Sigmoid colon (tissue), 4 donors: ENCODE measurements around the gene PTPRD.

ENCODE experiments used
- EP300 ChIP-seq, 4 donors: sonication (generic); formaldehyde crosslinking; IDR thresholded peaks; one replicate each; pipeline ENCODE4 v1.6.1; 2017; ENCODE audit warnings: antibody characterized with exemption in 4 of 4
- POLR2A ChIP-seq, 2 donors: fragments of 450-650 bp; IDR thresholded peaks; one replicate each; pipeline ENCODE4 v1.6.1; 2016; ENCODE audit warnings: antibody characterized with exemption in 2 of 2, mild to moderate bottlenecking in 2 of 2, moderate library complexity in 2 of 2
- POLR2AphosphoS5 ChIP-seq, 4 donors: sonication (generic); formaldehyde crosslinking; IDR thresholded peaks; one replicate each; pipeline ENCODE4 v1.6.1; 2017; ENCODE audit warnings: antibody characterized with exemption in 4 of 4
- TF ChIP-seq, protein P1 (sequence below), 4 experiments: fragments of 450-650 bp in 3 of 4; fragments of 200-600 bp in 1 of 4; IDR thresholded peaks; one replicate each; pipeline ENCODE4 v1.5.1; 2016 to 2019; ENCODE audit warnings: antibody characterized with exemption in 4 of 4, mild to moderate bottlenecking in 3 of 4, moderate library complexity in 2 of 4

- TF ChIP-seq EP300 (IDR thresholded peaks at IDR 0.05) (no peak), POLR2A (IDR thresholded peaks at IDR 0.05) (no peak), POLR2AphosphoS5 (IDR thresholded peaks at IDR 0.05) (no peak)
- TF ChIP-seq, protein P1, sequence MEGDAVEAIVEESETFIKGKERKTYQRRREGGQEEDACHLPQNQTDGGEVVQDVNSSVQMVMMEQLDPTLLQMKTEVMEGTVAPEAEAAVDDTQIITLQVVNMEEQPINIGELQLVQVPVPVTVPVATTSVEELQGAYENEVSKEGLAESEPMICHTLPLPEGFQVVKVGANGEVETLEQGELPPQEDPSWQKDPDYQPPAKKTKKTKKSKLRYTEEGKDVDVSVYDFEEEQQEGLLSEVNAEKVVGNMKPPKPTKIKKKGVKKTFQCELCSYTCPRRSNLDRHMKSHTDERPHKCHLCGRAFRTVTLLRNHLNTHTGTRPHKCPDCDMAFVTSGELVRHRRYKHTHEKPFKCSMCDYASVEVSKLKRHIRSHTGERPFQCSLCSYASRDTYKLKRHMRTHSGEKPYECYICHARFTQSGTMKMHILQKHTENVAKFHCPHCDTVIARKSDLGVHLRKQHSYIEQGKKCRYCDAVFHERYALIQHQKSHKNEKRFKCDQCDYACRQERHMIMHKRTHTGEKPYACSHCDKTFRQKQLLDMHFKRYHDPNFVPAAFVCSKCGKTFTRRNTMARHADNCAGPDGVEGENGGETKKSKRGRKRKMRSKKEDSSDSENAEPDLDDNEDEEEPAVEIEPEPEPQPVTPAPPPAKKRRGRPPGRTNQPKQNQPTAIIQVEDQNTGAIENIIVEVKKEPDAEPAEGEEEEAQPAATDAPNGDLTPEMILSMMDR (IDR thresholded peaks at IDR 0.05), result no peak
These were observed 504.0 kb downstream of the PTPRD start for GRCh38 chr9:10108815-10109214.
